Posterior cingulate gyrus (tissue), 11 donors: ENCODE results near the gene SPIRE1.
"Not testable (repeated sequence)": the region's sequence is repeated elsewhere in the genome, so short reads cannot be mapped to it uniquely, and the experiment has no call there.

ENCODE experiments used
- DNase-seq, 10 donors: peaks; one replicate each; pipeline versions ENCODE4 v3.0.0 to v3.0.0-alpha.2; 2020 to 2021; ENCODE audit warnings: mixed read lengths in 3 of 10
- intact Hi-C: fragments of 100-400 bp; cut with DNase I; formaldehyde crosslinking; loops from one replicate; pipeline ENCODE4 v1.15.1; 2023

SPIRE1 gene

DNA sequence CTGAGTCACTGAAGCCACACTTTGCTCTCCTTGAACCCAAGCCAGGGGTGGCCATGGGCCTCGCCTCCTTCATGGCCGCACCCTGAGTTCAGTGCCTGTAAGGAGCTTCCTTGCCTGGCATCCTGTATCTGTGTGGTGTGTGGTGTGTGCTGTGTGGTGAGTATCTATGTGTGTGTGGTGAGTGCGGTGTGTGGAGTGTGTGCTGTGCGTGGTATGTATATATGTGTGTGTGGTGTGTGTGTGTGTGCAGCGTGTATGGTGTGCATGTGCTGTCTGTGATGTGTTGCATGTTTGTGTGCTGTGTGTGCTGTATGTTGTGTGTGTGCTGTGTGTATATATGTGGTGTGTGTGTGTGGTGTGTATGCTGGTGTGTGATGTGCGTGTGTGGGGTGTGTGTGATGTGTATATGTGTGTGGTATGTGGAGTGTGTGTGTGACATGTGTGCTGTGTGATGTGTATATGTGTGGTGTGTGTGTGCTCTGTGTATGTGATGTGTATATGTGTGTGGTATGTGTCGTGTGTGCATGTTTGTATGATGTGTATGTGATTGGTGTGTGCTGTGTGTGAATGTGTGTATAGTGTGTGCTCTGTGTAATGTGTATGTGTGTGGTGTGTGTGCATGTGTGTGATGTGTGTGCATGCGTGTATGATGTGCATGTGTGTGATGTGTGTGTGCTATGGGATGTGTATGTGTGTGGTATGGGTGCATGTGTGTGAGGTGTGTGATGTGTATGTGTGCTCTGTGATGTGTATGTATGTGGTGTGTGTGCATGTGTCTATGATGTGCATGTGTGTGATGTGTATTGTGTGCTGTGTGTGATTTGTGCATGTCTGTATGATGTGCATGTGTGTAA is 227.5 kb downstream of the SPIRE1 start:
- intact Hi-C loops = no loop called here
- peak in 1 of 10 donors; percentile 62 for DNase-seq

DNA sequence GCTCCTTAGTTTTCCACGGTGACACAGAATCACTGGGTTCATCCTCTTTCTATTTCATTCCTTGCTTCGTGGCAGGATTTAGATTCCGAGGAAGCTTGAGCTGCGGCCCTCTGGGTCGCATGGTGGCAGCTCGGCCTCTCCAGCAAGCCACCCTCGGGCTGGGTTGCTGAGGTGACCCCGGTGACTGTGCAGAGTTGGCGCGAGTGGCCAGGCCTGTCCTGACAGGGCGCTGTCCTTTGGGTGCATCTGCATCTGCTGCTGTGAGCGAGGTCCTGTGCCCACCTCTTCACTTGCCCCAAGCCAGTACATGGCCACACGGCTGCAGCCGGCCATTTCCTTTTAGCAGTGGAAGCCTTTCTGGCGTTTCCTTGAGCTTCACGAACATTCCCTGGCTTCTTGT is 228.4 kb downstream of the SPIRE1 start:
- intact Hi-C loops = loop anchor here (10.0 kb wide), 1 partner anchor 85 kb away; no protein-coding TSS in a partner anchor
- no peak for DNase-seq

DNA sequence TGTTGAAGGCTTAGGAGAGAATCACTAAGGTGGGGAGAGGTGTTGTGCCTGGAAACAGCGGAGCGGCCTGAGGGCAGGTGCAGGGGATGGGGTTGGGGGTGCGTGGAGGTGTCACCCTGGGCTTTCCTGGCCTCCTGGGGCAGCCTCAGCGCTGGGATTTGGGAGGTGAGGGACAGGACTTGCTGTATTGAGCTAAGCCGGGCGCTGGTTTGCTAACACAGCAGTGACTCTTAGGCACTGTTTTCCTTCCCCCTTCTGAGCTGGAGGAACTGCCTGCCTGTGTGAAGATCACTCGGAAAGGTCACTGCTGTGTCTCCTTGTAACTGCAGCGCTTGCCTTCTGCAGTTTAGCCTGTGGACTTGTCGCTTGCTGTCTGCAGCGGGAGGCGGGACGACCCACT is 229.0 kb downstream of the SPIRE1 start:
- intact Hi-C loops = loop anchor here (10.0 kb wide), 1 partner anchor 86 kb away; no protein-coding TSS in a partner anchor
- peak in 1 of 10 donors; percentile 59 for DNase-seq

DNA sequence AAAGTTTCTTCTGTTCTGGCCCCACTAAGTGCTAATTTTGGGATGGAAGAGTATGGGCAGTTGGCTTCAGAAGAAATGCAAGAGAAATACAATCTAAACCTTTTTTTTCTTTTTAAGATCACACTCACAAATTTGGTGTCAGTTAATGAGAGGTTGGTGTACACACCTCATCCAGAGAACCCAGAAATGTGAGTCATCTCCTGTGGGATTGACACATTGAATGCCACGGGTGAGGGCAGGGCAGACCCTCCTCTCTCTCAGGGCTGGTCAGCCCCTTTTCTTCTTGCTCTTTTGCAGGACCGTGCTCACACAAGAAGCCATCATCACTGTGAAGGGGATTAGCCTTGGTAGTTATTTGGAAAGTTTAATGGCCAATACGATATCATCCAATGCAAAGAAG is 231.0 kb downstream of the SPIRE1 start:
- intact Hi-C loops = loop anchor here (10.0 kb wide), 1 partner anchor 88 kb away; no protein-coding TSS in a partner anchor
- DNase-seq = no peak

DNA sequence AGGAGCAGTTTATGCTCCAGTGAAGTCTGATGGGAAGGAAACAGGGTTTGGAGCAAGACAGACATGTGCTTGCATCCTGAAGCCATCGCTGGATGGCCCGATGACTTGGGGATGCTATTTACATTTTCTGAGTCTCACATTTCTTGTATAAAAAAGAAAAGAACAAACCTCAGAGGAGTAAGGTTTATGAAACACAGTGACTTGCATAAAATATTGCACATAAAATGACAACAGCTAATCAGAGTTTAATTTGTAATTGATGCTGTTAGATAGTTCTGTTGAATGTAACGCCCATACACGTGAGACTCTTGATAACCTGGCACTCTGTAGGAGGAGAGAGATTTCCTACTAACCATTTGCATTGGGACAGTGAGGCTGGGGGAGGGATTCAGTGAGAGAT is 233.7 kb downstream of the SPIRE1 start:
- DNase-seq = peak in 1 of 10 donors; percentile 12
- intact Hi-C loops = loop anchor here (2.0 to 10.0 kb wide), 2 partner anchors 29 to 91 kb away; no protein-coding TSS in a partner anchor

DNA sequence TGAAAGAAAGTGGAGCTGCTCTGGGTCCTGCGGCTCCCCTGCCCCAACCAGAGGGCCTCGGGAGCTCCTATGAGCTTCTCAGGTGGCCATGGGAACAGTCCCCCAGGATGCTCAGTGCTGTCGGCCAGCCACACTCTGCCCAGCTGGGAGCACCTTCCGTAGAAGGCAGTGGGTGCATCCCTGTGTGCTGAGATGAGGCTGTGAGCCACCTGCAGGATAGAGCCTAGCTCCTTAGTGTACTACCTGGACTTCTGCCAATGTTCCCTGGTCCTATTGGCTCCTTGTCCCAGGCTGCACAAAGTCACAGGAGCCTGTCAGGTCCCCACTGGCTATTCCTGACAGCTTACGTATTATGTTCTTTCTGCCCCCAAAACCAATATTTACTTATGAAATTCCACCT is 234.1 kb downstream of the SPIRE1 start:
- DNase-seq = peak in 1 of 10 donors; percentile 71
- intact Hi-C loops = loop anchor here (2.0 to 10.0 kb wide), 2 partner anchors 29 to 91 kb away; no protein-coding TSS in a partner anchor

DNA sequence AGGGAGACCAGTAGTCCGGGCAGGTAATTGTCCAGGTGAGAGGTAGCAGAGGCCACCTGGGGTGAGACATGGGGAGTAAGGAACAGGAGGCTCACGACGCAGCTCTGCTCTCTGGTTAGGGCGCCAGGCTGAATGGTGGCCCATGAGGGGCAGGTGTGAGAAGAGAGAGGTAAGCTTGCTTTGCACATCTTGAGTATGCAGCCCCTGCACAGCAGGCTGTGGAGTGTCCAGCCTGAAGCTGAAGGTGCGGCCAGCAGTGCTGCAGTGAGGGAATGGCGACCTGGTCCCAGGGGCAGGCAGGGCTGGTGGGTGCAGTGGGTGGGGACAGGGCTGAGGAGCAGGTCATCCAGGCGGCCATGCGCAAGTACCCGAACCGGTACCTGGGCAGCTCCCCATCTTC is 234.5 kb downstream of the SPIRE1 start:
- peak in 1 of 10 donors; percentile 81 for DNase-seq
- intact Hi-C loops = loop anchor here (10.0 kb wide), 1 partner anchor 91 kb away; no protein-coding TSS in a partner anchor

DNA sequence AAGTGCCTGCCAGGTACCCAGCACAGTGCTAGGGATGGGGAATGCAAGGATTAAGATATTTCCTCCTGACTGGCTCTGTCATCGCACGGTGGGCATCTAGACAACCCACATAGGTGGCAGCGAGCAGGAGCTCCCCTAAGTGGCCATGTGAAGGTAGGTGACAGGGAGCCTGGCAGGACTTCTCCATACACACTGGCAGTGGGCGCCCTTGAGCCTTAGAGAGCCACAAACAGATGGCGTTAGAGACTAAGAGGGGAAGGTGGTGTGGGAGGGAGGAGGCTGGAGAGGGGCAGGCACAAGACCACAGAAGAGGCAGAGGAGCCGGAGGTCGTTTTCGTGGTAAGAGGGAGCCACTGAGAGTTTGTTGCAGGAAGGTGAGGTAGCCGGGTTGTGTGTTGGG is 235.0 kb downstream of the SPIRE1 start:
- peak in 1 of 10 donors; percentile 62 for DNase-seq
- intact Hi-C loops = loop anchor here (10.0 kb wide), 1 partner anchor 92 kb away; no protein-coding TSS in a partner anchor

DNA sequence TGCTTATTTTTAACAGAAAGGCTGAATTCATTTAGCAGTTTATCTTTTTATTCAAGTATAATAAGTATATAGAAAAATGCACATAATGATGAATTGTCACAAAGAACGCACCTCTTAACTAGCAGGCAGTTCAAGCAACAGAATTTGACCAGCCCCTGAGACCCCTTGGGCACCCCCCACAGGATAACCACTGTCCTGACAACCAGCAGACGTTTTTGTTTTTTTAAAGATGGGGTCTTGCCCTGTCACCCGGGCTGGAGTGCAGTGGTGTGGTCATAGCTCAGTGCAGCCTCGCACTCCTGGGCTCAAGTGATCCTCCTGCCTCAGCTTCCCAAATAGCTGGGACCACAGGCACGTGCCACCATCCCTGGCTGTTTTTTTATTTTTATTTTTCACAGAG is 236.2 kb downstream of the SPIRE1 start:
- peak in 2 of 10 donors; percentile 13 to 61 for DNase-seq
- intact Hi-C loops = loop anchor here (10.0 kb wide), 1 partner anchor 93 kb away; no protein-coding TSS in a partner anchor

DNA sequence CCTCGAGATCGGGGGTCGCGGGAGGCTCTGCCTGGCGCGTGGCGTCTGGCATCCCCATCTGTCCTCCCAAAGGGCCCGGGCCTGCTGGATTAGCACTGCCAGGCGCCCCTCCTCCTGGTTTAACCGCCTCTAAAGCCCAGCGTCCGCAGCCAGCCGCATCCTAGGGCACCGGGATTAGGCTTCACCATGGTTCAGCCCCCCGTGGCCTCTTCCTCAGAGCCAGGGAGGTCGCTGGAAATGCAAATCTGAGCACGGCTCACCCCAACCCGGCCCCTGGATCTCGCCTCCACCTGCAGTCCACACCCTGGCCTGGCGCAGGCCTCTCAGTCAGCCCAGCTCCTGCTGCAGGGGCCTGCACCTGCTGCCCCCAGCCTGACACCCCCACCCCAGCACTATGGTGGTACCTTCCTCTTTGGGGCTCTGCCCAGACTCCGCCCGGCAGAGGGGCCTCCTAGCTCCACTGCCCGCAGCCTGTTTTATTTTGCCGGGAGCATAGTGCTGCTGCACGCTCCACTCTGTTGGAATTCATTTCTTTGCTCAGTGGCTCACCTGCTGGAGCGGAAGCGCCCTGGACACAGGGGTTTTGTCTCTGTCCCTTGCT is 237.0 kb downstream of the SPIRE1 start:
- peak in 6 of 10 donors; percentile 39 to 91 (median 68) for DNase-seq

DNA sequence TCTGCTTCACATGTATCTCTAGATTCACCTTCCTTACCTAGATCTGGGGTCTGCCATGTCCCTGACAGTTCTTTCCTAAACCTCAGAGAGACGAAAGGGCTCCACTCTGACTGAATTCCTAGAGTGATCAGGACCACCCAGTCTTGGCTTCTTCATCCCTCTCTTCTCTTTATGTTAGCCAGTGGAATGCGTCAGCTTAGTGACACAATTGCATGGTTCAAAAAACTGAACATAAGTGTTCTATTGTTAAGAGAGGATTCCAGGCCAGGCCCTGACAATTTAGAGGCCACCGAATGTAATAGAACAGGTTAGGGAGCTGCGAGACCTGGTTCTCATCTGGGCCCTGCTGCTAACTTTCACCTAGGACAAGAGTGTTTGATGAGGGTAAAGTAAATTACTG is 240.2 kb downstream of the SPIRE1 start:
- intact Hi-C loops = no loop called here

More for the DNA sequence above, 237.0 kb downstream of the SPIRE1 start:
- intact Hi-C loops = loop anchor here (10.0 kb wide), 1 partner anchor 94 kb away; no protein-coding TSS in a partner anchor

DNA sequence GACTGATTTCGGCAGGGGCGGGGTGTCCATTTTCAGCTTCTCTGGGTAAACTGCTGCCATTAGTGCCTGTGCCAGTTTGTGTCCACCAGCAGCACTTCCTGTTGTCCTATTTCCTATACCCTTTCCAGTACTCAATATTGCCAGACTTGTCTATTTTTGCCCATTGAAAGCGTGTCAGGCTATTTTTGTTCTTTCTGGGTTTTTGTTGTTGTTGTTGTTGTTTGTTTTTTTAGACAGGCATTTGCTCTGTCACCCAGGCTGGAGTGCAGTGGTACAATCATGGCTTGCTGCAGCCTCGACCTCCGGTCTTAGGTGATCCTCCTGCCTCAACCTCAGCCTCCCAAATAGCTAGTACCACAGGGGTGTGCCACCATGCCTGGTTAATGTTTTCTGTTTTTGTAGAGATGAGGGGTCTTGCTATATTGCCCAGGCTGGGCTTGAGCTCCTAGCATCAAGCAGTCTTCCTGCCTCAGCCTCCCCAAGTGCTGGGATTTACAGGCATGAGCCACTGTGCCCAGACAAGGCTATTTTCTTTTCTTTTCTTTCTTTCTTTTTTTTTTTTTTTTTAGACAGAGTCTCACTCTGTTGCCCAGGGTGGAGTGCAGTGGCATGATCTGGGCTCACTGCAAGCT is 241.7 kb downstream of the SPIRE1 start:
- intact Hi-C loops = no loop called here
- peak in 1 of 10 donors; percentile 54 for DNase-seq

More for the DNA sequence above, 240.2 kb downstream of the SPIRE1 start:
- DNase-seq = peak in 1 of 10 donors; percentile 10

DNA sequence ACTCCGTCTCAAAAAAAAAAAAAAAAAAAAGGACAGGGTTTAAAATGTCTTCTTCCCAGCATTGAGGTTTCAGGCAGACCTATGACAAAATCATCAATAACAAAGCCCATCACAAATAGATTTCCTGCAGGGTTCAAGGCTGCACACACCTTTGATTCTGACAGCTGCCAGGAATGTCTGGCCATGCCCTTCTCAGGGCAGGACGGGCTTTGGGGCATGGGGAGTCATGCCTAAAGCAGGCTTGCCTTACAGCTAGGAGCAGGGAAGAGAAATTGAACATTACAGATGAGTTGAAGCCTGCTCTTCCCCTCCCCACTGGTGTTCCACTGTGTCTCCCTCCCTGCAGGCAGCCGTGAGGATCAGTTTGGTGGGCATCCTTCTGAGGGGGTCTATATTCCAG is 246.5 kb downstream of the SPIRE1 start:
- intact Hi-C loops = no loop called here
- DNase-seq = peak in 2 of 10 donors; percentile 2 to 34

DNA sequence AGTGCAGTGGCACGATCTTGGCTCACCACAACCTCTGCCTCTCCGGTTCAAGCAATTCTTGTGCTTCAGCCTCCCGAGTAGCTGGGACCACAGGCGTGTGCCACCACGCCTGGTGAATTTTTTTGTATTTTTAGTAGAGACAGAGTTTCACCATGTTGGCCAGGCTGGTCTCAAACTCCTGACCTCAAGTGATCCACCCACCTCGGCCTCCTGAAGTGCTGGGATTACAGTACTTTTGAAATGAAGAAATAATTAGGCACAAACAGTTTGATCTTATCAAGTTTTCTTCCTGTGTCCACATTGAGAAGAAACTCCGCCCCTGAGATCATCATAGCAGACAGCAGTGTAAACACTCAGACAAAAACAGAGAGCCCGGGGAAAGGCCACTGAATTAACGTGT is 247.2 kb downstream of the SPIRE1 start:
- intact Hi-C loops = not testable (repeated sequence)
- DNase-seq = peak in 2 of 10 donors; percentile 8 to 29

DNA sequence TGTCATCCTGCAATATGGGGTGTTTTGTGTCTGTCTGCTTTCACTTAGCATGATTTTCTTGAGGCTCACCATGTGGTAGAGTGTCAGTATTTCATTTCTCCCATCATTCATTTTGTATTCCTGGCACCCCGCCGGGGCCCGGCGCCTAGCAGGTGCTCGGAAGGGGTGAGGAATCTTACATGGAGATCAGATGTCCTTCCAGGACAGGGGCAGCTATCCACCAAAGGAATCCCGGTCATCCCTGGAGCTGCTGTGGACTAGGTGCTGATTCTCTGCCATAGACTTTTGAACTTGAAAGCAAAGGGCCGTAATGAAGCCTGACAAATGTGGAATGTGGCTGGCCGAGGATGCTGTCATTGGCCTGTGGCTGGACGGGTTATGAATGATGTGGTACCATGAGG is 247.8 kb downstream of the SPIRE1 start:
- intact Hi-C loops = no loop called here
- peak in 2 of 10 donors; percentile 10 to 45 for DNase-seq

DNA sequence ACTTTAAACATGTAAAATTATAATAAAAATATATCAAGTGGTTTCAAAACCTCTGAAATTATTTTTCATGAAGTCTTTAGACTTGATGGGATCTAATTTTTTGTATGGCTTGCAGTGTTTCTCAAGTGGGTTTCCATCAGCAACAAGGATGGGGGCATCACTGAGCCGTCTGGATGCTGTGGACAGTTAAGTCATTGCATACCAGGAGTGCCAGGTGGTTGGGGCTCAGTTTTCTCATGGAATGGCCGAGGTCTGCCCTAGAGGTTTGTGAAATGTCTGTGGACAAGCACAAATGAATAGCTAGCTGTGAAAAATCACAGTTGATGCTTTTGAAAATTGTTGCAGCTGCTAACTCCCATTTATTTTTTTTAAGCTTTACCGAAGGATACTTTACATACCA is 248.4 kb downstream of the SPIRE1 start:
- DNase-seq = peak in 2 of 10 donors; percentile 32 to 41
- intact Hi-C loops = loop anchor here (5.0 kb wide), 2 partner anchors 43 to 248 kb away; partner anchors contain the start of gene SPIRE1

DNA sequence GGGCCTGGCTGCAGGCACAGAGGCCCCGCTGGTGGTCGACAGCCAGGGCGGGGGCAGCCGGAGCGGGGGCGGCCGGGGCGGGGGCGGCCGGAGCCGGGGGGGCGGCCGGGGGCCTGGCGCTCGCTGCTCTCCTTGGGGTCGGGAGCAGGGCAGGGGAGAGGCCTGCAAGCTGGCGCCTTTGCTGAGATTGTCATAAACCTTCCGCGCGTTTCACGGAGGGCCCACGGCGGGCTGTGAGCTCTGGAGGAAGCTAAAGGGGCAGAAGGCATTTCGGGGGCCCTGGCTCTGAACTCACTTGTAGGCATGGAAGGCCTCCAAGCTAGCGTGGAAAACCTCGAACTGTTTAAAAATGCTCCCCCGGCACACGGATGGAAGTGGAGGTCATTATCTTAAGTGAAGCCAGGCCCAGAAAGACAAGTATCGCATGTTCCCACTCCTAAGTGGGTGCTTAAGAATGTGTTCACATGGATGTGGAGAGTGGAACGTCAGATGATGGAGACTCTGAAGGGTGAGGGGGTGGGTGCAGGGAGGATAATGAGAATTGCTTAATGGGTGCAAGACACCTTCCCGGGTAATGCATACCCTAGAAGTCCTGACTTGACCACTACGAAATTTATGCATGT is 249.5 kb downstream of the SPIRE1 start:
- intact Hi-C loops = loop anchor here (5.0 kb wide), 2 partner anchors 44 to 249 kb away; partner anchors contain the start of gene SPIRE1
- peak in 3 of 10 donors; percentile 21 to 87 (median 85) for DNase-seq

DNA sequence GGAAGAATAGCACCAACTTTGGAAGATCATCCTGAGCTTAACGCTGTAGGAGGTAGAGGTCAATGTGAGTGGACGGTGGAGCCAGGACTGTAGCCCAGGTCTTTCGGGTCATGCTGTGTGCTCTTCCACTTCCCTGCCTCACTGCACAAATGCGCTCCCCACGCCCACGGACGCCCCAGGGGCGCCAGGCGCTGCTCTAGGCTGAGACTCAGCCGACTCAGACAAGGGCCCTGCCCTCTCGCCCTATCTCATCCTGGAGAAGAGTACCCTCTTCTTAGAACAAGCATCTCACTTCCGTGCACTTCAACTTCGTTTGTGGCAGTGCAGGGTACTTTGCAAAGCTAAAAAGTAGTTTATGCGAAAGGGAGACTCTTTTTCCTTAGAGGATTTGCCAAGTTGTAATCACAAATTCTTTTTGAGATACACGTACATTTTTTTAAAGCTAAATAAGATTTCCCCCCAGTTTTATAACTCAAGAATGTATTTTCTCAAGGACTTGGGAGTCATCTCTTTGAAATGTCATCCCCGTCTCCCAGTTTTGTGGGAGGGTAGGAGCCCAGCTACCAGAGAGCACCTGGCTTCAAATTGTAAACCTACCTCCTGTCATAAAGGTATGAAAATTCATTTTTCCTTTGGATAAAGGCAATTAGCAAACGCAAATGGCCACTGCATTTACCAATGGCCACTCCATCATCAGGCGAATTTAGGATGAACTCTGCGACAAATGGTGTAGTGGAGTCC is 251.4 kb downstream of the SPIRE1 start:
- peak in 1 of 10 donors; percentile 9 for DNase-seq
- intact Hi-C loops = loop anchor here (5.0 kb wide), 2 partner anchors 46 to 251 kb away; partner anchors contain the start of gene SPIRE1

DNA sequence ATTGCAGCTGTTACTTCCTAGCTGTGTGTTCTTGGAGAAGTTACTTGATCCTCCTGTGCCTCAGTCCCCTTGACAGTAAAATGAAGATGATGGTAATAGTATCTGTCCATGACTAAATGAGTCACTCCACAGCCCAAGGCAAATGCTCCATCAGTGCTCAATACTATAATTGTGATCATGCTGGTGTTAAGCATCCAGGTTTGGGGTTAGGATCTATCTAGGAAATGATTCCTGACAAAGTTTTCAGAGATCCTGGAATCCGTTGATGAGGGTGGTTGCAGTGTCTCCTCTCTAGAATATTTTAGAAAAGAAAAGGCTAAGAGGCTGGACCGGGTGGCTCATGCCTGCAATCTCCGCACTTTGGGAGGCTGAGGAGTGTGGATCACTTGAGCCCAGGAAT is 252.8 kb downstream of the SPIRE1 start:
- intact Hi-C loops = loop anchor here (5.0 kb wide), 2 partner anchors 47 to 252 kb away; partner anchors contain the start of gene SPIRE1
- peak in 1 of 10 donors; percentile 2 for DNase-seq
